HepG2 (cell line): ENCODE results near the gene RPGRIP1. TPM values are rescaled to one million over a fixed set of nuclear protein-coding genes. Genes with fewer than 3 reads are reported as not detected.

Experiments
- ASH2L ChIP-seq: fragments of 300-600, 200-600 bp; sonication (generic); IDR thresholded peaks from 2 replicates; pipeline ENCODE4 v1.7.0; 2017; ENCODE audit warnings: low read depth, mild to moderate bottlenecking, moderate library complexity, mixed read lengths, low read length; ENCODE audit not compliant: insufficient read length
- ATF7-NPFF ChIP-seq: sonication (generic); formaldehyde crosslinking; IDR thresholded peaks from 2 replicates; pipeline ENCODE4 v1.8.1; 2023; ENCODE audit warnings: mild to moderate bottlenecking, low read depth, missing genetic modification reagents, moderate library complexity
- FOXO4 ChIP-seq: sonication (generic); formaldehyde crosslinking; conservative IDR thresholded peaks from 2 replicates; pipeline ENCODE4 v1.8.1; 2023; ENCODE audit warnings: missing genetic modification reagents
- HIC2 ChIP-seq: sonication (generic); formaldehyde crosslinking; IDR thresholded peaks from 2 replicates; pipeline ENCODE4 v1.9.0; 2022; ENCODE audit warnings: low read depth, missing genetic modification reagents
- HNF4G ChIP-seq, 2 experiments: sonication (generic) in 1 of 2; formaldehyde crosslinking in 1 of 2; IDR thresholded peaks; 2 replicates each; pipeline versions ENCODE4 v1.4.0 to v1.6.1; 2011 to 2020; ENCODE audit warnings: borderline replicate concordance in 2 of 2, low read depth in 2 of 2, mild to moderate bottlenecking in 2 of 2, low read length in 1 of 2, missing genetic modification reagents in 1 of 2, moderate library complexity in 1 of 2
- KLF11 ChIP-seq: IDR thresholded peaks from 2 replicates; pipeline ENCODE4 v1.6.1; 2016; ENCODE audit warnings: missing compliant biosample characterization
- KLF13 ChIP-seq: sonication (generic); formaldehyde crosslinking; IDR thresholded peaks from 2 replicates; pipeline ENCODE4 v1.4.0; 2020; ENCODE audit warnings: mild to moderate bottlenecking, missing genetic modification reagents
- NR0B2 ChIP-seq: sonication (generic); formaldehyde crosslinking; IDR thresholded peaks from 2 replicates; pipeline ENCODE4 v1.4.0; 2020; ENCODE audit warnings: mild to moderate bottlenecking, missing genetic modification reagents
- PITX1 ChIP-seq: sonication (generic); formaldehyde crosslinking; IDR thresholded peaks from 2 replicates; pipeline ENCODE4 v1.5.1; 2020; ENCODE audit warnings: mild to moderate bottlenecking, missing genetic modification reagents
- RFX5 ChIP-seq: IDR thresholded peaks from 2 replicates; pipeline ENCODE4 v1.6.1; 2011; ENCODE audit warnings: low read depth, low read length, improper control_type of control experiment
- SMC3 ChIP-seq: IDR thresholded peaks from 2 replicates; pipeline ENCODE4 v1.6.1; 2011; ENCODE audit warnings: low read length, improper control_type of control experiment
- ZNF142 ChIP-seq: sonication (generic); formaldehyde crosslinking; IDR thresholded peaks from 2 replicates; pipeline ENCODE4 v1.4.0; 2020; ENCODE audit warnings: missing genetic modification reagents
- ZNF276 ChIP-seq: sonication (generic); formaldehyde crosslinking; IDR thresholded peaks from 2 replicates; pipeline ENCODE4 v1.4.0; 2020; ENCODE audit warnings: mild to moderate bottlenecking, low read depth, missing genetic modification reagents
- ZNF564 ChIP-seq: sonication (generic); formaldehyde crosslinking; IDR thresholded peaks from 2 replicates; pipeline ENCODE4 v1.8.1; 2023; ENCODE audit warnings: mild to moderate bottlenecking, missing genetic modification reagents
- ZNF678 ChIP-seq: sonication (generic); formaldehyde crosslinking; IDR thresholded peaks from 2 replicates; pipeline ENCODE4 v1.4.0; 2020; ENCODE audit warnings: mild to moderate bottlenecking, missing genetic modification reagents
- ZNF790 ChIP-seq: sonication (generic); formaldehyde crosslinking; IDR thresholded peaks from 2 replicates; pipeline ENCODE4 v1.8.0; 2022; ENCODE audit warnings: missing genetic modification reagents, mild to moderate bottlenecking, borderline replicate concordance
- polyA plus RNA-seq, 8 experiments: library from polyadenylated mRNA; depleted of rRNA in 3 of 8; stranded (reverse) in 7 of 8; unstranded in 1 of 8; fragments of >200 nt; fragmentation: Illumina TruSeq in 4 of 8; extraction: Trizol in 4 of 8; gene quantifications; 2 replicates each; pipeline versions ENCODE4 v1.2.1 to v1.2.3, GENCODE V29; 2011 to 2016; ENCODE audit warnings: low read depth in 4 of 8, missing spikeins in 1 of 8, mixed read lengths in 1 of 8; ENCODE audit not compliant: insufficient read depth in 1 of 8
- total RNA-seq, 5 experiments: library from RNA; depleted of rRNA; stranded (reverse); fragments of >200 nt; fragmentation: Illumina TruSeq; extraction: Trizol; gene quantifications; 2 replicates each; pipeline ENCODE4 v1.2.3, GENCODE V29; 2016; ENCODE audit warnings: low read depth in 1 of 5

RPGRIP1 gene
- total and polyA plus RNA-seq, 2 of the 13 experiments (the other 11 are each of a cell fraction or from before 2014, with no cell fraction given) = 0.13 to 1.1 TPM

GRCh38 chr14:21258005-21258888 lies 21.6 kb upstream of the RPGRIP1 start (continued):
- TF ChIP-seq FOXO4 (CRISPR knock-in tag) (no peak), RFX5 (no peak), KLF11 (no peak), ZNF564 (CRISPR knock-in tag) (no peak), ZNF276 (no peak), HNF4G (IDR thresholded peaks at IDR 0.05; ENCODE audit: borderline replicate concordance, low read depth, low read length) (no peak), HNF4G (CRISPR knock-in tag; IDR thresholded peaks at IDR 0.05; ENCODE audit: borderline replicate concordance, low read depth) (no peak), ASH2L (no peak), PITX1 (CRISPR knock-in tag) (no peak), ATF7-NPFF (CRISPR knock-in tag) (peak; percentile 33; the same call in 1 of the 2 replicates), NR0B2 (no peak), SMC3 (no peak), ZNF142 (CRISPR knock-in tag) (no peak), HIC2 (CRISPR knock-in tag) (no peak), KLF13 (CRISPR knock-in tag) (no peak), ZNF678 (no peak), ZNF790 (no peak)
